NCI-H526 treated with DMSO at 0.1 percent for 48 hours (cell line): ENCODE measurements around the gene LIF.

ENCODE experiments used
- DNase-seq: peaks from one replicate; lab custom pipeline; 2025; lab: John Stamatoyannopoulos, UW

The LIF gene

GRCh38 chr22:30245985-30246813 lies at the start of gene LIF:
Gene LIF (minus strand): TSS chr22:30246759. CDS start chr22:30246695, 64 bp downstream.
- no peak for DNase-seq

GRCh38 chr22:30296324-30296723 lies 49.8 kb upstream of the LIF start:
- no peak for DNase-seq

GRCh38 chr22:30295576-30295975 lies 49.0 kb upstream of the LIF start:
- no peak for DNase-seq

GRCh38 chr22:30294830-30295229 lies 48.3 kb upstream of the LIF start:
- no peak for DNase-seq

- no peak for DNase-seq
Measured at GRCh38 chr22:30294066-30294465, 47.5 kb upstream of the LIF start.

- no peak for DNase-seq
Measured at GRCh38 chr22:30293026-30293425, 46.5 kb upstream of the LIF start.

GRCh38 chr22:30292069-30292970 lies 45.8 kb upstream of the LIF start:
- no peak for DNase-seq

- no peak for DNase-seq
Measured at GRCh38 chr22:30291058-30291892, 44.7 kb upstream of the LIF start.

- no peak for DNase-seq
Measured at GRCh38 chr22:30290342-30291057, 43.9 kb upstream of the LIF start.

- no peak for DNase-seq
Measured at GRCh38 chr22:30289980-30290313, 43.4 kb upstream of the LIF start.

- DNase-seq: peak; percentile 76
Measured at GRCh38 chr22:30289141-30289979, 42.8 kb upstream of the LIF start, which contains the start of gene CASTOR1. Gene CASTOR1 (minus strand): TSS chr22:30289505. CDS start chr22:30289497, 8 bp downstream.

- no peak for DNase-seq
Measured at GRCh38 chr22:30288419-30289140, 42.0 kb upstream of the LIF start.

GRCh38 chr22:30287648-30288418 lies 41.3 kb upstream of the LIF start:
- DNase-seq: peak; percentile 42

- peak; percentile 11 for DNase-seq
Measured at GRCh38 chr22:30286813-30287647, 40.5 kb upstream of the LIF start.

- no peak for DNase-seq
Measured at GRCh38 chr22:30286331-30286730, 39.8 kb upstream of the LIF start.

- DNase-seq: no peak
Measured at GRCh38 chr22:30285846-30286200, 39.3 kb upstream of the LIF start.

GRCh38 chr22:30285176-30285845 lies 38.8 kb upstream of the LIF start:
- no peak for DNase-seq

- no peak for DNase-seq
Measured at GRCh38 chr22:30284666-30285065, 38.1 kb upstream of the LIF start.
